NCI-H1930 (cell line): ENCODE measurements around the gene MIEF2.
A peak's percentile ranks its signal among the peaks of the same experiment; 100 is the strongest.

Source experiments
- DNase-seq, 2 experiments: peaks; one replicate each; lab custom pipeline; 2025; lab: John Stamatoyannopoulos, UW

MIEF2 gene

DNA sequence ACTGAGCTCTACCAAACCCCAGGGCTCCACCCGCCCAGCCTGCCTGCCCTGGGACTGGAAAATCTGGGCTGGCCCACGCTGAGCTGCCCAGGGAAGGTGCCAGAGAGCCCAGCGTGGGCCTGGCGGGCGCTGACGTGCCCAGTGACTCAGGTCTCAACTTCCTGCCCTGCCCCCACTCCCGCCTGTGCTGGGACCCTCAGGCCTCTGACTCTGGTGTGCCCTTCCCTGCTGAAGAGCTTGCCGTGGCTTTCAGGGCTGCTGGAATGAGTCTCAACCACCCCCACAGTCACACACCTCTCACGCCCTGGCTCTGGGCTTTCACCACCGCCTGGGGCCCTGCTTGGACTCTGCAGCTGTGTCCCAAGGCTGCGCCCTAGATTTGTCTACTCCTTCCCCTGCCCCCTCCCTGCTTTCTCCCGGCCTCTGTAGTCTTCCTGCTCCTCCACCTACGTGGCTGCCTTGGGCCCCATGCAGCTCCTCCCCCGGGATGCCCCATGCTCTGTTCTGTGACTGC is 24.7 kb upstream of the MIEF2 start:
- DNase-seq: no peak

DNA sequence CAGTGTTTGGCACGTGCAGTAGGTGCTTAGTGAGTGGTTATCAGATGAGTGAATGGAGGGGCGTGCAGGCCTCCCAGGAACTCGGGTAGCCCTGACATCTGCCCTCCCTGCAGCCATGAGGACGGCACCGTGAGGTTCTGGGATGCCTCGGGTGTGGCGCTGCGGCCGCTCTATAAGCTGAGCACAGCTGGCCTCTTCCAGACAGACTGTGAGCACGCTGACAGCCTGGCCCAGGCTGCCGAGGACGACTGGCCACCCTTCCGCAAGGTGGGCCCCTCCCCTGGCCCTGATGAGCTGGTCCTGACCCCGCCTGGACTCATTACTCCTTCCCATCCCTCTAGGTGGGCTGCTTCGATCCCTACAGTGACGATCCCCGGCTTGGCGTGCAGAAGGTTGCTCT is 24.0 kb upstream of the MIEF2 start:
- no peak for DNase-seq

GRCh38 chr17:18237461-18237860 is 23.0 kb upstream of the MIEF2 start:
- no peak for DNase-seq

- no peak for DNase-seq
These were observed 22.2 kb upstream of the MIEF2 start for GRCh38 chr17:18238299-18238698.

DNA sequence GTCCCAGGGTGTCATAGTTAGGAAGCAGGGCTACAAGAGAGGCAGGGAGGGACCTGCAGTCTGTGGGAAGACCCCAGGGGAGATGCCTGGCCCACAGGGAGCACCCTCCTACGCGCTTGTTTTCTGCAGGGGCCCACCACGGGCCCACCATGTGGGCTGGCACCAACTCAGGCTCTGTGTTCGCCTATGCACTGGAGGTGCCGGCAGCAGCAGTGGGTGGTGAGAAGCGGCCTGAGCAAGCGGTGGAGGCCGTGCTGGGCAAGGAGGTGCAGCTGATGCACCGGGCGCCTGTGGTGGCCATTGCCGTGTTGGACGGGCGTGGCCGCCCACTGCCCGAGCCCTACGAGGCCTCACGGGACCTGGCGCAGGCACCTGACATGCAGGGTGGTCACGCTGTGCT is 20.0 kb upstream of the MIEF2 start:
- no peak for DNase-seq

- no peak for DNase-seq
These were observed 19.1 kb upstream of the MIEF2 start for GRCh38 chr17:18241229-18241871.

- DNase-seq: no peak
These were observed 15.3 kb upstream of the MIEF2 start for GRCh38 chr17:18245038-18245776.

DNA sequence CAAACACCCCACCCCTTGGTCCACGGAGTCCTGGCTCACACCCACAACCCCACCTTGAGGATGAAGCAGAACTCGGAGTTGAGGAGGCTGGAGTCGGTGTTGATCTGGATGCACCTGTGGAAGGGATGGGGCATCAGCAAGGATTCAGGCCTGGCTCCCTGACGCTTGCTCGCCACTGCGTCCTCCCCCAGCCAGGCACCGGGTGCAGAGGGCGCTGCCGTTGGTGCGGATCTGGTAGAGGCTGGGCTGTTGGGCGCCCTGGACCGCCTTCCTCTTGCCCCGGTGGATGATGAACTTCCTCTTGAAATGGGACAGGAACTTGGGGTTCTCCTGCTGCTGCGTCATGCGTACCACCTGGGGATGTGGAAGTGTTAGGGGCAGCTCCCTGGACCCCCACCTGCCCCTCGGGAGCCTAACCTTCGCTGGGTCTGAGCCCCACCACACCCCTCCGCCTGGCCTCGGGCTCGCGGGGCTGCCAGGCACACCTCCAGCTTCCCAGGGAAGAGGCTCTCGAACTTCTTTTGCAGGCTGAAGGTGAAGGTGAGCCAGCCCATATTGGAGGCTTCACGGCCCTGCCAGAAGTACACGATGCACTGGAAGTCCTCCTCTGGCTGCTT is 14.2 kb upstream of the MIEF2 start:
- no peak for DNase-seq

GRCh38 chr17:18246880-18247612 is 13.4 kb upstream of the MIEF2 start:
- DNase-seq: peak in 1 of 2 experiments; percentile 21

- DNase-seq: no peak
These were observed 12.9 kb upstream of the MIEF2 start for GRCh38 chr17:18247613-18248001.

DNA sequence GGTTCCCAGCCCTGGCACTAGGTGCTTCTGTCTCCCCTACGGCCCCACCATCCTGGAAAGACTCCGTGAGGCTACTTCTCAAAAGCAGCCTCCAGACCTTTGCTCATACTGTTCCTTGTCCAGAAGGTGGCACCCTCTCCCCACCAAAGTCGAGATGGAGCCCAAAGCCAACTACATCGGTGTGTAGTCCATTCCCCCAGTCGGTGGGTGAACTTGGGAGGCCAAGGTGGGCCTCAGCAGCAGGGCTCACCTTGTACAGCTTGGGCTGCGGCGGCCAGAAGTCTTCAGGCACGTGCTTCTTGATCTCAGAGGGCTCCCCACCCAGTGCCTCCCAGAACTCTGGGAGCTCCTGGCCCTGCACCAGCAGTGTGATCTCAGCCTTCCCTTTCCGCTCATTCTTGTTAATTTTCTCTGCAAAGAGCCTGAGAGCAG is 12.1 kb upstream of the MIEF2 start:
- DNase-seq: peak; percentile 55 to 63

DNA sequence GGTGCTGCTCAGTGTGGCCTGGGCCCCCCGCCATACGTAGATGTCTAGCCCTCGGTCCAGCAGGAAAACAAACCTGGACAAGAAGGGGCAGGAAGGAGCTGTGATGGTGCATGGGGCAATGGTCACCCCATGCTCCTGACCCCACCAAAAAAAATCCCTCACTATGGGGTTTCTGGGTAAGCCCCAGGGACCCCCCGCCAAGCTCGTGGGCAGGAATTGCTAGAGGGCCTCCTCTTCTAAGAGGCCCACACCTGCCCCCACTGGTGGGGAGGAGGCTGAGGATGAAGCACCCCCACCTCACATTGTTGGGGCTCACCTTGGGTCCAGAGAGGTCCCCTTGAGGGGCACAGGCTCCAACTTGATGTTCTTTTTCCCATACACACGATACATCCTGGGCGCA is 11.7 kb upstream of the MIEF2 start:
- DNase-seq: no peak

DNA sequence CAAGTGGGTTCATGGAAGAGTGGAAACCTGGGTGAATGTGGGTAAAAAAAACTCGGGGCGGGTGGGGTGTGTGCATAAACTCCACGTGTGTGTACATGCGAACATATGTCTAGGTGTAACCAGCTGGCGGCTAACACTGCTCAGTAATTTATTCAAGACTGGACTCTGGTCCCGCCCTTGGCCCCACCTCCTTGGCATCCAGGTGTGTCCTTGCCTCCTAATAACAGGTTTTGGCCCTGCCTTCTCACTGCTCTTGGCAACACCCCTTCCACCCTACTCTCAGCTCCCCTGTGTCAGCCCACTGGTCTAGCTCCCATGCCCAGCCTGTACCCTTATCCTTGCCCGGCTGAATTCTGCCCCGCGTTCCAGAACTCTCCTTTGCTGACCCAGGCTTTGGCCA is 10.2 kb upstream of the MIEF2 start:
- DNase-seq: no peak

GRCh38 chr17:18250708-18251107 is 9.8 kb upstream of the MIEF2 start:
- DNase-seq: no peak

DNA sequence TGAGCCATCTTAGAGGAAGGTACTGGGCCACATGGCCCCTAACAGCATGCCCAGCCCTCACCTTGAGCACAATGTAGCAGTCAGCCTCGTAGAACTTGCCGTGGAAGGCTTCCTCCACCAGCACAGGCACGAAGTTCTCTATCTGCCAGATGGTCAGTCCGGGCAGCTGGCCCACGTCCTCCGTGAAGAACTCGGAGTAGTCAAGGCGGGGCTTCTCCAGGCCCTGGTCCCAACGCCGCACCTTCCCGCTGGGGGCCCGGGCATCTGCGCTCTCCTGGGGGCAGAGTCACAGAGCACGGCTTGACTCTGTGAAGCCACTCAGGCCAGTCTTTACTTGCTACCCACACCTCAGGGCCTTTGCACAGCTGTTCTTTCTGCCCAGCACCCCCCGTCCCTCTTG is 9.3 kb upstream of the MIEF2 start:
- DNase-seq: no peak

DNA sequence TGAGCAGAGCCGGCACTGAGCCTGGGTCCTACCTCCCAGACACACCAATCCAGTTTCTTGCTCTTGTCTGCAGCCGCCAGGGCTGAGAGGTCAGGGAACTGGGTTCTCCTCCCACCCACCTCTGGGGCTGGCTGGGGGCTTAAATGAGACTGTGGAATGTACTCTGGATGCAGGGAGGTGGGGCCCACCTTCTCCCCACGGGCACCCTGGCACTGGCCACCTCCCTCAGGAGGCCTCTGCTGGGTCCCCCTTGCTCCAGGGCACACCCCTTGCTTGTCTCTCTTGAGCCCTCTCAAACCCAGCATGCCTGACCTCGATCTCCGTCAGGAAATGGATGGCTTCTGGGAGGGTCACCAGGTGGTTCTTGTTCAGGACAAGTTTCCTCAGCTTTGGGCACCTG is 8.3 kb upstream of the MIEF2 start:
- DNase-seq: no peak

GRCh38 chr17:18253187-18253884 is 7.1 kb upstream of the MIEF2 start:
- DNase-seq: no peak

GRCh38 chr17:18253947-18254821 is 6.3 kb upstream of the MIEF2 start:
- DNase-seq: no peak

DNA sequence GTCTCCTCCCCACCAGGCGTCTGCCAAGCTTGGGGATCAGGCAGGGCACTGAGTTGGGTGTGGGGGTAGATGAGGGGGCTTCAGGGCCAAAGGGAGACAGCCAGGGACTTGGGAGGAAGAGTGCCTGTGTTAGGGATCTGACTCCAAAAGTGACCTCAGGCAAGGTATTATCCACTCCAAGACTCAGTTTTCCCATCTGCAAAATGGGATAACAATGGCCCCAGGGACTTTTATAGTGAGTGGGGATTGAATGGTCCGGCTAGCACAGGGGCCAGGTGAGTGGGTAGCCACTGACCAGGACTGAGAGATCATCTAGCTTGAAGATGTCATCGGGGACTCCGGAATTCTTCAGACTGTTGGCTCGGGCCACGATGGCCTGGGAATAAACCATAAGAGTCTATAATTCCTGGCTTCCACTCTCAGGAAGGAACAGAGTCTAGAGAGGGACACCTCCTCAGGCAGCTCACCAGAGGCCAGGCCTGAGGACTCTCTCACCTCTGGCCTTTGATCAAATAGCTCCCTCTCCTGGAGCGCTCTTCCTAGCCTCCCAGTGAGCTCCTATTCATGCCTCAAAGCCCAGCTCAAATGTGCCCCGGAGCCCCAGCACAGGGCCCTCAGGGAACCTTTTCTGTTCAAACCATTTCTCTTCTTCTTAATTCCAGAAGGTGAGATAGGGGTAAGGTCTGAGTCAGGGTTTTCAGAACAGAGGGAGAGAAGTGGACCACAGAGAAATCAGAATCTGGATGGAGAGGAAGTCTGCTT is 5.4 kb upstream of the MIEF2 start:
- no peak for DNase-seq

- no peak for DNase-seq
These were observed 4.1 kb upstream of the MIEF2 start for GRCh38 chr17:18256351-18256750.
